ENCODE results near the gene ATF7IP2. TPM values are rescaled to one million over a fixed set of nuclear protein-coding genes. Genes with fewer than 3 reads are reported as not detected.

ATF7IP2 gene
- total and polyA plus RNA-seq, 2 of the 13 experiments (the other 11 are each of a cell fraction or from before 2014, with no cell fraction given) = 117 to 217 TPM

- WGBS (ENCODE audit: low lambda C conversion rate) = 85% methylated on average over 8 of the region's 8 CpGs
- ATAC-seq = no peak
- intact Hi-C loops (cut with micrococcal nuclease; ENCODE audit: unreplicated experiment) = no loop called here
- Histone ChIP-seq H3K27me3 (ENCODE audit: control insufficient read depth in 1 of 2, insufficient read depth in 2 of 2, low read length in 2 of 2) (no peaks in the 10 kb centered on the region), H3K9me3 (ENCODE audit: low read length) (peaks cover 46% of the 10 kb centered on the region), H3K4me2 (ENCODE audit: low read depth, low read length) (no peak overlapping the region), H2AFZ (ENCODE audit: low read length) (no peak overlapping the region), H3K4me3 (replicated peaks in 1 of 3; ENCODE audit: insufficient read depth in 1 of 3, low read depth in 2 of 3, low read length in 3 of 3) (no peak overlapping the region), H3K36me3 (replicated peaks in 1 of 2; ENCODE audit: control insufficient read depth in 1 of 2, insufficient read depth in 2 of 2, low read length in 2 of 2) (peaks cover 9 to 22% of the 10 kb centered on the region in 2 experiments), H4K20me1 (ENCODE audit: insufficient read depth, low read length) (no peaks in the 10 kb centered on the region), H3K4me1 (ENCODE audit: insufficient read depth, low read length) (peaks cover 50% of the 10 kb centered on the region), H3K27ac (ENCODE audit: extremely low read length, insufficient read depth, low read length) (no peak overlapping the region), H3K79me2 (ENCODE audit: insufficient read depth, low read length) (peaks cover 89% of the 10 kb centered on the region), H3K9ac (ENCODE audit: insufficient read depth, low read depth, low read length) (no peak overlapping the region)
- TF ChIP-seq CHD4 (IDR thresholded peaks at IDR 0.05; ENCODE audit: borderline replicate concordance, low read length) (no peak), ZNF879 (CRISPR knock-in tag; IDR thresholded peaks at IDR 0.05) (no peak), ZNF280D (CRISPR knock-in tag; IDR thresholded peaks at IDR 0.05) (peak; percentile 99), ZNF280B (CRISPR knock-in tag; IDR thresholded peaks at IDR 0.05; ENCODE audit: borderline replicate concordance) (peak; percentile 73; the same call in 1 of the 2 replicates), KAT7 (CRISPR knock-in tag; IDR thresholded peaks at IDR 0.05; ENCODE audit: borderline replicate concordance) (0 out of 2 replicates have a peak, but pooled peaks have one; percentile 3), ZMYM2 (CRISPR knock-in tag; IDR thresholded peaks at IDR 0.05) (0 out of 2 replicates have a peak, but pooled peaks have one; percentile 57), ZNF562 (CRISPR knock-in tag; IDR thresholded peaks at IDR 0.05; ENCODE audit: borderline replicate concordance) (peak; percentile 99), BCLAF1 (IDR thresholded peaks at IDR 0.05) (no peak), SETDB1 (CRISPR knock-in tag; IDR thresholded peaks at IDR 0.05; ENCODE audit: borderline replicate concordance) (peak; percentile 98)
- no TSS peak for BruUV-seq (replicated peaks)
- in situ Hi-C loops (cut with HindIII; ENCODE audit: extremely low pct_ligation_motif_present, low pct_unique_long_range_greater_than_20kb) = no loop called here
- no peak for FAIRE-seq
- ChIA-PET CTCF (ENCODE audit: low intra/inter-chr PET ratio, low total read pairs) (no interaction called here), POLR2A (no interaction called here)
- DNase-seq (ENCODE audit: low spot score) = peak; percentile 38
Measured at GRCh38 chr16:10408824-10409381, 23.0 kb downstream of the ATF7IP2 start.
